Heart left ventricle (tissue), 13 donors: ENCODE measurements around the gene RPA1.

Experiments
- POLR2A ChIP-seq, 2 donors: fragments of 450-650 bp; IDR thresholded peaks; one replicate each; pipeline ENCODE4 v1.6.1; 2017; ENCODE audit warnings: antibody characterized with exemption in 2 of 2, mild to moderate bottlenecking in 2 of 2, moderate library complexity in 2 of 2
- TF ChIP-seq, protein P1 (sequence below), 12 donors: fragments of 200-600 bp; sonication (generic) in 4 of 12; IDR thresholded peaks; one replicate each; pipeline versions ENCODE4 v1.5.0 to v1.8.0; 2018 to 2022; ENCODE audit warnings: antibody characterized with exemption in 12 of 12, mild to moderate bottlenecking in 5 of 12
- donor health status: ischemic (EF 13 %, LVEDD 7.1; RV severe dilation, severe dysfunction).
- donor health status: DM: no; HTN: yes; CAD: no.
- donor health status: DM: no; HTN: no; CAD: no.
- donor health status: ischemic (EF 25% LVEDD 6.9; RV normal size, moderate dysfunction).
- donor health status: ischemic (EF 25% LVEDD 5.7; RV mildly dilated, moderate dysfunction).
- donor health status: ischemic (EF 35%, LVEDD 5.7; RV mildly dilated, moderate dysfunction).
- donor health status: nonischemic (EF 11% LVEDD 7.7; RV severe dilation, severe dysfunction).
- donor health status: DM: yes; HTN: yes; CAD: no.
- donor health status: PGD.
- donor health status: ischemic (EF 29% LVEDD 5.4; RV normal size, mild dysfunction).
- donor health status: nonischemic (EF 23%, LVEDD 6.1; RV moderate dilation, normal function).

DNA sequence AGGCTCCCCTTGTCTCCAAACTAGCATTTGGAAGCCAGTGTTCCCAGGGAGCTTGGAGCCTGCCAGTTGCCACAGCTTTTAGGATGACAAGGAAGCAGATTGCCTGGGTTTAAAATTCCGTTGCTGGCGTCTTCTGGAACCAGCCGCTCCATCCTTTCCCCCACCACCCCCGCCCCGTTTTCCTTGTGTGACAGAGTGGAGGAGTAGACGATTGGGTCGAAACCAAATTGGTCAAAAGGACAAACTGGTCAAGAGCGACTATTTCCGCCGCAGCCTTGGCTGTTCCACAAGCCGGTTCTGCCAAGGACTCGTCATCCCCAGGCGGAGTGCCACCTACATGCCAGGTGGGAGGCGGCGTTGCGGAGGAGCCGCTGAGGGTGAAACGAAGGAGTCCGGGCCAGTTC, 91.1 kb downstream of the RPA1 start:
- TF ChIP-seq, protein P1, sequence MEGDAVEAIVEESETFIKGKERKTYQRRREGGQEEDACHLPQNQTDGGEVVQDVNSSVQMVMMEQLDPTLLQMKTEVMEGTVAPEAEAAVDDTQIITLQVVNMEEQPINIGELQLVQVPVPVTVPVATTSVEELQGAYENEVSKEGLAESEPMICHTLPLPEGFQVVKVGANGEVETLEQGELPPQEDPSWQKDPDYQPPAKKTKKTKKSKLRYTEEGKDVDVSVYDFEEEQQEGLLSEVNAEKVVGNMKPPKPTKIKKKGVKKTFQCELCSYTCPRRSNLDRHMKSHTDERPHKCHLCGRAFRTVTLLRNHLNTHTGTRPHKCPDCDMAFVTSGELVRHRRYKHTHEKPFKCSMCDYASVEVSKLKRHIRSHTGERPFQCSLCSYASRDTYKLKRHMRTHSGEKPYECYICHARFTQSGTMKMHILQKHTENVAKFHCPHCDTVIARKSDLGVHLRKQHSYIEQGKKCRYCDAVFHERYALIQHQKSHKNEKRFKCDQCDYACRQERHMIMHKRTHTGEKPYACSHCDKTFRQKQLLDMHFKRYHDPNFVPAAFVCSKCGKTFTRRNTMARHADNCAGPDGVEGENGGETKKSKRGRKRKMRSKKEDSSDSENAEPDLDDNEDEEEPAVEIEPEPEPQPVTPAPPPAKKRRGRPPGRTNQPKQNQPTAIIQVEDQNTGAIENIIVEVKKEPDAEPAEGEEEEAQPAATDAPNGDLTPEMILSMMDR (IDR thresholded peaks at IDR 0.05) = no peak
- no peak for TF ChIP-seq POLR2A (IDR thresholded peaks at IDR 0.05)
